Thyroid gland (tissue), 4 donors: Measurements from ENCODE around the gene IL13RA2.

Experiments used
- CTCF ChIP-seq, 6 experiments: fragments of 200-600 bp in 3 of 6; fragments of 450-650 bp in 3 of 6; sonication (generic) in 3 of 6; IDR thresholded peaks; one replicate each; pipeline ENCODE4 v1.5.1; 2016 to 2019; ENCODE audit warnings: antibody characterized with exemption in 6 of 6, mild to moderate bottlenecking in 2 of 6, inconsistent platforms in 1 of 6, moderate library complexity in 1 of 6
- POLR2A ChIP-seq, 2 donors: fragments of 450-650 bp; IDR thresholded peaks; one replicate each; pipeline ENCODE4 v1.6.1; 2017; ENCODE audit warnings: antibody characterized with exemption in 2 of 2, mild to moderate bottlenecking in 2 of 2, moderate library complexity in 1 of 2

GRCh38 chrX:114999906-115000305 is 17.5 kb downstream of the IL13RA2 start:
- TF ChIP-seq CTCF (IDR thresholded peaks at IDR 0.05) (no peak), POLR2A (IDR thresholded peaks at IDR 0.05) (no peak)
